Endothelial cell of umbilical vein (primary cell): ENCODE data around the gene GDPGP1. TPM values are rescaled to one million over a fixed set of nuclear protein-coding genes. Genes with fewer than 3 reads are reported as not detected.
A peak's percentile ranks its signal among the peaks of the same experiment; 100 is the strongest.

ENCODE experiments used
- BruUV-seq: library from RNA; stranded (reverse); fragments of 400-500 nt; replicated peaks from 2 replicates; lab custom pipeline; 2021; lab: Mats Ljungman, UMichigan
- CTCF ChIA-PET: fragments of 300-600, 350-600 bp; sonication (Branson Sonifier 250); formaldehyde crosslinking; loops from one replicate; lab custom pipeline; 2021; ENCODE audit warnings: antibody characterized with exemption, inconsistent platforms; lab: Charles Lee
- POLR2A ChIA-PET: fragments of 300-600, 350-600 bp; sonication (Branson Sonifier 250); formaldehyde crosslinking; loops from one replicate; lab custom pipeline; 2021; ENCODE audit warnings: antibody characterized with exemption, inconsistent platforms; lab: Charles Lee
- DNase-seq: peaks from one replicate; pipeline ENCODE4 v3.0.0-alpha.2; 2011; ENCODE audit warnings: low read depth, low spot score
- FAIRE-seq: peaks from 2 replicates; lab custom pipeline; 2011; peaks lifted over from hg19 to GRCh38; lab: Jason Lieb, UNC
- H2AFZ ChIP-seq: 2 replicates; pipeline ENCODE4 v1.6.0; 2012; ENCODE audit warnings: low read depth, low read length, control low read depth, inconsistent platforms
- H3K27ac ChIP-seq: 2 replicates; pipeline ENCODE4 v1.5.1; 2011; ENCODE audit warnings: low read depth, mild to moderate bottlenecking, control low read depth, low read length, moderate library complexity; ENCODE audit not compliant: insufficient read depth
- H3K27me3 ChIP-seq, 2 experiments: 2 replicates each; pipeline versions ENCODE4 v1.6.0 to v1.6.1; 2011; ENCODE audit warnings: low read length in 2 of 2, mixed read lengths in 1 of 2; ENCODE audit not compliant: control insufficient read depth in 2 of 2, insufficient read depth in 2 of 2
- H3K36me3 ChIP-seq, 2 experiments: 2 replicates in 1 of 2; 3 replicates in 1 of 2; pipeline ENCODE4 v1.5.1; 2011; ENCODE audit warnings: low read length in 2 of 2, mild to moderate bottlenecking in 1 of 2, moderate library complexity in 1 of 2; ENCODE audit not compliant: control insufficient read depth in 2 of 2, insufficient read depth in 2 of 2; ENCODE audit errors: extremely low read depth in 1 of 2
- H3K4me1 ChIP-seq: 3 replicates; pipeline ENCODE4 v1.5.1; 2011; ENCODE audit warnings: mild to moderate bottlenecking, low read length; ENCODE audit not compliant: control insufficient read depth, insufficient read depth; ENCODE audit errors: extremely low read depth
- H3K4me2 ChIP-seq: 2 replicates; pipeline ENCODE4 v1.6.1; 2011; ENCODE audit warnings: low read length, control low read depth, mixed read lengths; ENCODE audit not compliant: insufficient read depth
- H3K4me3 ChIP-seq, 3 experiments: fragments of 200-600 bp in 1 of 3; sonication (generic), shearing (Covaris generic) in 1 of 3; replicated peaks in 1 of 3; 2 replicates each; pipeline ENCODE4 v1.5.1; 2011 to 2016; ENCODE audit warnings: control low read depth in 3 of 3, low read length in 3 of 3, mild to moderate bottlenecking in 2 of 3, inconsistent platforms in 1 of 3, low read depth in 1 of 3, moderate library complexity in 1 of 3; ENCODE audit not compliant: insufficient read depth in 1 of 3
- H3K79me2 ChIP-seq: 2 replicates; pipeline ENCODE4 v1.6.0; 2012; ENCODE audit warnings: low read length, inconsistent platforms; ENCODE audit not compliant: control insufficient read depth, insufficient read depth
- H3K9ac ChIP-seq: replicated peaks from 2 replicates; pipeline ENCODE3; 2011; ENCODE audit warnings: low read length, control low read depth; ENCODE audit not compliant: insufficient read depth; ENCODE audit errors: extremely low read depth
- H3K9me1 ChIP-seq: replicated peaks from 3 replicates; pipeline ENCODE4 v1.6.0; 2011; ENCODE audit warnings: mild to moderate bottlenecking, low read length; ENCODE audit not compliant: control insufficient read depth, insufficient read depth; ENCODE audit errors: extremely low read depth
- H3K9me3 ChIP-seq: replicated peaks from 2 replicates; pipeline ENCODE4 v1.5.1; 2012; ENCODE audit warnings: low read length, inconsistent platforms; ENCODE audit not compliant: control insufficient read depth, insufficient read depth
- H4K20me1 ChIP-seq: replicated peaks from 2 replicates; pipeline ENCODE3; 2011; ENCODE audit warnings: mild to moderate bottlenecking, low read length; ENCODE audit not compliant: control insufficient read depth, insufficient read depth; ENCODE audit errors: extremely low read depth
- EZH2 ChIP-seq: IDR thresholded peaks from 2 replicates; pipeline ENCODE4 v1.6.1; 2012; ENCODE audit warnings: borderline replicate concordance, low read depth, mild to moderate bottlenecking, moderate library complexity, low read length, inconsistent platforms; ENCODE audit not compliant: severe bottlenecking
- FOS ChIP-seq: IDR thresholded peaks from 2 replicates; pipeline ENCODE4 v1.6.1; 2011; ENCODE audit warnings: mild to moderate bottlenecking, low read length, moderate library complexity, borderline replicate concordance; ENCODE audit not compliant: insufficient read depth
- GATA2 ChIP-seq: IDR thresholded peaks from 2 replicates; pipeline ENCODE4 v1.7.0; 2011; ENCODE audit warnings: low read depth, mild to moderate bottlenecking, moderate library complexity, mixed read lengths, low read length; ENCODE audit not compliant: insufficient read length, insufficient read depth
- MYC ChIP-seq: IDR thresholded peaks from one replicate; pipeline ENCODE4 v1.6.1; 2011; ENCODE audit warnings: mild to moderate bottlenecking, low read depth, low read length
- POLR2A ChIP-seq: IDR thresholded peaks from 2 replicates; pipeline ENCODE4 v1.6.1; 2012; ENCODE audit warnings: low read depth, mild to moderate bottlenecking, control low read depth, low read length
- POLR2AphosphoS5 ChIP-seq: IDR thresholded peaks from 2 replicates; pipeline ENCODE4 v1.6.1; 2012; ENCODE audit warnings: low read depth, mild to moderate bottlenecking, control low read depth, low read length, moderate library complexity; ENCODE audit not compliant: insufficient read depth
- dilution Hi-C: fragments of 300-500 bp; cut with MboI; formaldehyde crosslinking; loops from one replicate; pipeline ENCODE4 v1.15.0; 2019; ENCODE audit warnings: low sequenced_read_pairs; ENCODE audit not compliant: extremely low pct_ligation_motif_present
- intact Hi-C: fragments of 100-400 bp; cut with micrococcal nuclease; formaldehyde crosslinking; loops from one replicate; pipeline ENCODE4 v1.10.0; 2022
- polyA plus RNA-seq, 4 experiments: library from polyadenylated mRNA; depleted of rRNA in 3 of 4; stranded (reverse) in 3 of 4; unstranded in 1 of 4; fragments of >200 nt; gene quantifications; 2 replicates each; pipeline versions ENCODE4 v1.2.1 to v1.2.3, GENCODE V29; 2011 to 2012; ENCODE audit warnings: missing spikeins in 1 of 4
- total RNA-seq: library from RNA; stranded (reverse); gene quantifications from 2 replicates; pipeline ENCODE4 v1.2.3, GENCODE V29; 2021
- TF ChIP-seq, protein P1 (sequence below), 2 donors: IDR thresholded peaks; 1 replicate in 1 of 2; 2 replicates in 1 of 2; pipeline ENCODE4 v1.5.1; 2011; ENCODE audit warnings: low read length in 2 of 2, mild to moderate bottlenecking in 2 of 2, moderate library complexity in 2 of 2, control low read depth in 1 of 2, inconsistent platforms in 1 of 2, low read depth in 1 of 2; ENCODE audit not compliant: insufficient read depth in 1 of 2; ENCODE audit errors: extremely low read depth in 1 of 2
- TF ChIP-seq, protein P2 (sequence below): IDR thresholded peaks from 2 replicates; pipeline ENCODE4 v1.6.1; 2011; ENCODE audit not compliant: insufficient read depth, insufficient read length

Gene GDPGP1
- total and polyA plus RNA-seq, 2 donors (not counting 3 experiments of a cell fraction or from before 2014, with no cell fraction given): 4.8 to 7.2 TPM

DNA sequence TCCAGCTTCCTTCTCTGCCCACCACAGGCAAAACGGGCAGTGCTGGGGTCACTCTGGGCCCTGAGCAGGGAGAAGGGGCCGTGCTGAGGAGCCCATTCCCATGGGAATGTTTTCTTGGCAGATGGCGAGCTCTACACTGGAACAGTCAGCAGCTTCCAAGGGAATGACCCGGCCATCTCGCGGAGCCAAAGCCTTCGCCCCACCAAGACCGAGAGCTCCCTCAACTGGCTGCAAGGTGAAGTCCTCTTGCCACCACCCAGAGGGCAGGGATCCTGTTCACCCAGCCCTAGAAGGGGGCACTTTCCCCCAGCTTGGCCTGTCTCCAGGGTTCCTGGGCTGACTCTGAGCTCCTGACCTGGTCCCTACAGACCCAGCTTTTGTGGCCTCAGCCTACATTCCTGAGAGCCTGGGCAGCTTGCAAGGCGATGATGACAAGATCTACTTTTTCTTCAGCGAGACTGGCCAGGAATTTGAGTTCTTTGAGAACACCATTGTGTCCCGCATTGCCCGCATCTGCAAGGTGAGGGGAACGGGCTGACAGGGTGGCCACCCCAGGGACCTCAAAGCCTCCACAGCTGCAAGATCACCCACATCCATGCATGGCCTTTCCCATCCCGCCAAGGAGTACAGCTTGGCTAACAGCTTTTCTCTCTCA lies 12.6 kb upstream of the GDPGP1 start:
- Histone ChIP-seq H3K79me2 (no peaks in the 10 kb centered on the region), H3K36me3 (no peaks in the 10 kb centered on the region), H3K9me1 (no peaks in the 10 kb centered on the region), H3K4me3 (no peak overlapping the region), H3K9me3 (no peaks in the 10 kb centered on the region), H4K20me1 (no peaks in the 10 kb centered on the region), H2AFZ (no peak overlapping the region), H3K4me1 (no peaks in the 10 kb centered on the region), H3K9ac (no peak overlapping the region), H3K4me2 (no peak overlapping the region), H3K27me3 (no peaks in the 10 kb centered on the region), H3K27ac (no peak overlapping the region)
- no peak for TF ChIP-seq GATA2
- TF ChIP-seq, protein P1, sequence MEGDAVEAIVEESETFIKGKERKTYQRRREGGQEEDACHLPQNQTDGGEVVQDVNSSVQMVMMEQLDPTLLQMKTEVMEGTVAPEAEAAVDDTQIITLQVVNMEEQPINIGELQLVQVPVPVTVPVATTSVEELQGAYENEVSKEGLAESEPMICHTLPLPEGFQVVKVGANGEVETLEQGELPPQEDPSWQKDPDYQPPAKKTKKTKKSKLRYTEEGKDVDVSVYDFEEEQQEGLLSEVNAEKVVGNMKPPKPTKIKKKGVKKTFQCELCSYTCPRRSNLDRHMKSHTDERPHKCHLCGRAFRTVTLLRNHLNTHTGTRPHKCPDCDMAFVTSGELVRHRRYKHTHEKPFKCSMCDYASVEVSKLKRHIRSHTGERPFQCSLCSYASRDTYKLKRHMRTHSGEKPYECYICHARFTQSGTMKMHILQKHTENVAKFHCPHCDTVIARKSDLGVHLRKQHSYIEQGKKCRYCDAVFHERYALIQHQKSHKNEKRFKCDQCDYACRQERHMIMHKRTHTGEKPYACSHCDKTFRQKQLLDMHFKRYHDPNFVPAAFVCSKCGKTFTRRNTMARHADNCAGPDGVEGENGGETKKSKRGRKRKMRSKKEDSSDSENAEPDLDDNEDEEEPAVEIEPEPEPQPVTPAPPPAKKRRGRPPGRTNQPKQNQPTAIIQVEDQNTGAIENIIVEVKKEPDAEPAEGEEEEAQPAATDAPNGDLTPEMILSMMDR (IDR thresholded peaks at IDR 0.05; ENCODE audit: extremely low read depth in 1 of 2, insufficient read depth in 1 of 2, low read depth in 1 of 2, low read length in 2 of 2): peak; percentile 64 to 84
- TF ChIP-seq FOS: no peak
- no peak for TF ChIP-seq POLR2AphosphoS5
- TF ChIP-seq, protein P2, sequence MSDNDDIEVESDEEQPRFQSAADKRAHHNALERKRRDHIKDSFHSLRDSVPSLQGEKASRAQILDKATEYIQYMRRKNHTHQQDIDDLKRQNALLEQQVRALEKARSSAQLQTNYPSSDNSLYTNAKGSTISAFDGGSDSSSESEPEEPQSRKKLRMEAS: no peak
- no peak for TF ChIP-seq POLR2A
- no peak for TF ChIP-seq MYC
- no peak for TF ChIP-seq EZH2
- ChIA-PET POLR2A (no interaction called here), CTCF (interaction anchor here (0.6 to 3.5 kb wide), 52 partner anchors 9 to 558 kb away, joined by 3 to 47 read pairs (median 4); partner anchors contain the start of genes CIB1, GDPGP1, IDH2 and NGRN)
- peak; percentile 85 for FAIRE-seq
- no TSS peak for BruUV-seq
- dilution Hi-C loops (no loop called here), intact Hi-C loops (loop anchor here (1.0 kb wide), 2 partner anchors 65 to 78 kb away; no protein-coding TSS in a partner anchor)
- DNase-seq: peak; percentile 70
